HG02610 (cell line): ENCODE data around the gene RBM6.
"Not testable (repeated sequence)": the region's sequence is repeated elsewhere in the genome, so short reads cannot be mapped to it uniquely, and the experiment has no call there.

Experiments used
- ATAC-seq: cut with Tn5 transposase; IDR thresholded peaks from one replicate; pipeline ENCODE4 v1.9.1; 2021; ENCODE audit warnings: mild to moderate bottlenecking, moderate library complexity; ENCODE audit not compliant: unreplicated experiment

Gene RBM6

GRCh38 chr3:49968346-49968745 is 28.4 kb downstream of the RBM6 start:
- ATAC-seq: no peak

DNA sequence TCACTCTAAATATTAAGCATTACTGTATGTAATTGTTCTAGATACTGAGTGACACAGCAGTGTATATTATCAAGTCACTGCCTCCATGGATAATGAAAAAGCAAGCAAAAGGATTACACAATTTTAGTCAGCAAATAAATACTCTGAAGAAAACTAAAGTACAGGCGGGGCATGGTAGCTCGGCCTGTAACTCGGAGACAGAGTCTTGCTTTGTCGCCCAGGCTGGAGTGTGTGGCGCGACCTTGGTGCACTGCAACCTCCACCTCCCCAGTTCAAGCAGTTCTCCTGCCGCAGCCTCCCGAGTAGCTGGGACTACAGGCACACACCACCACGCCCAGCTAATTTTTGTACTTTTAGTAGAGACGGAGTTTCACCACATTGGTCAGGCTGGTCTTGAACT is 32.7 kb downstream of the RBM6 start:
- no peak for ATAC-seq

GRCh38 chr3:49976942-49977341 is 37.0 kb downstream of the RBM6 start:
- no peak for ATAC-seq

GRCh38 chr3:49984394-49984793 is 44.4 kb downstream of the RBM6 start:
- ATAC-seq: no peak

DNA sequence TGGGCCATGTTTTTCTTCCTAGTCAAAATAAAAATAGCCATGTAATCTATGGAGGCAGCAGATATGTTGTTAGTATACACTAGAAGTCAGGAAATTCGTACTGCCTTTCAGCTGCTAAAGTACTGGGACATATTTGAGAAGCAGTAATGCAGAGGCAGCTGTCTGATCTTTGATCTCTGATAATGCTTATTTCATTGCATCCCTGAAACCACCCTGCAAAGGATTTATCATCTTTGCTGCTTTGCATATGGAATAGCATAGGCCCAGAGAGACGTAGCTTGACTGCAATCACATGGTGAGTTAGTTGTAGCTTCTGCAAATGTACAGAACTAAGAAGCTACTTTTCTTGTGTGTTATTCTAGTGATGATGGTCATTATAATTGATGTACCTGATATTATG is 52.4 kb downstream of the RBM6 start:
- ATAC-seq: no peak

DNA sequence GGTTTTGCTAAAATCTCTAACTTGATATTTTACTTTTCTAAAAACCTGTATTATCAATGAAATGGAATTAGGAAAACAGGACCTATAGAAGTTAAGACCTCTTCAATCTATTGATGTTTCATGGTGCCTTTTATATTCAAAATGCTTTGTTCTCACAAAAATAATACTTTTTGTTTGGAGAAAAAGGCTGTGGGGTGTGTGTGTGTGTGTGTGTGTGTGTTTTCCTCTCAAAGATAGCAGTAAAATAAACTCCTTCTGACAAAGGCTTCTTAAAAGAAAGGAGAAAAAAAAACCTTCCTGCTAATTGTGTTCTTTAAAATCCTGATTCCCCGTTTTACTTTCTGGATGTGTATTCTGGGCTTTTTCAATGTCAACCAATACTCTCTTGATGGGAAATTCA is 54.5 kb downstream of the RBM6 start:
- no peak for ATAC-seq

- no peak for ATAC-seq
These were observed 56.1 kb downstream of the RBM6 start for GRCh38 chr3:49996016-49996415.

DNA sequence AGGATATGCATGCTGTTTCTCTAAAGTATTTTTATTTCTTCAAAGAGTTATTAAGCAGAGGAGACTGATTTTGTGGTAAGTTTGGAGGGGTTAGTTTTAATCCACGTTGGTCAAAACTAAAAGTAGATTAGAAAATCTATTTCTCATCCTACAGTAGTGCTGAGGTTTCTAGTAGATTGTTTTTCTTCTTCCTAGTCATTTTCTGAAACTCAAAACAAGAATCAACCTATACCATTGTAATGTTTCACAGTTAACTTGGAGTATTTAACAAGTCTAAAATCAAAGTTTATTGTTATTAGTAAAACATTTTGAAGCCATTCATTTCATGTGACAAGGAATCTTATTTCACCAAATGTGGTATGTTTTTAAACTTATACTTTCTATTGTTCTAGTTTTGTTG is 57.9 kb downstream of the RBM6 start:
- ATAC-seq: no peak

- no peak for ATAC-seq
These were observed 58.4 kb downstream of the RBM6 start for GRCh38 chr3:49998326-49998725.

- no peak for ATAC-seq
These were observed 61.6 kb downstream of the RBM6 start for GRCh38 chr3:50001511-50001910.

- no peak for ATAC-seq
These were observed 63.3 kb downstream of the RBM6 start for GRCh38 chr3:50003216-50003615.

GRCh38 chr3:50003824-50004223 is 63.9 kb downstream of the RBM6 start:
- ATAC-seq: no peak

DNA sequence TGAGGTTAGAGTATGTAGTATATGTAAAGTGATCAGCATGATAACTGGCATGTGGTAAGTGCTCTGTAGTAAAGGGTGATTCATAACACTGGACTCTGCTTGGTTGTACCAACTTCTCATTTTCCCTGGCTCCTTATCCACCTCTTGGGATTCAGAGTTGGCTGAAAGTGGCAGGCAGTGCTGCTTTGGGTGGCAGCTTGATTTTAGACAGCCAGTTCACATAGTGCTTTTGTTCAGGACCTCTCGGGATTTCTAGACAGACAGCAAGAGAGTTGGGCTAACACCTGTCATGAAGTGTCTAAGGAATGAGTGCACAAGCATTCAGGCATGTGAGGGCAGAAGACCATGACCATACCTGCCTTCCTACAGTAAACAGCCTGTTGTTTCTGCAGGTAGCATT is 69.0 kb downstream of the RBM6 start:
- no peak for ATAC-seq

GRCh38 chr3:50010959-50011358 is 71.0 kb downstream of the RBM6 start:
- ATAC-seq: no peak

- ATAC-seq: no peak
These were observed 76.0 kb downstream of the RBM6 start for GRCh38 chr3:50015918-50016317.

DNA sequence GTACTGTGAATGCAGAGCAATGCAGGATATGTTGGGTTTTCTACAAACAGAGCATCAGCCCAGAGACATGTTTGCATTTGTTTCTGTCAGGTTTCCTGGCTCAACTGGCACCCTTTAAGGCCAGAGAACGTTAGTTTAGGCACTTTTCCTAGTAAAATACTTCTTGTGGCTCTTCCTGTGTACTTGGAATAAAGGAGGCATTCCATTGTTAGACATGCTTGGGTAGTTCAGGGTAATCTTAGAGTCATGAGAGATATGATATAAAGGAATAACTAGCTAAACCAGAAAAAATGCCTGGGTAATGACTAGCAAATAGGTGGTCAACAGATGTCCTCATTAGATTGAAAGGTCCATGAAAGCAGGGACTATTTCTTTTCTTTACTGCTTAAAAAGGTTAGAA is 88.4 kb downstream of the RBM6 start:
- ATAC-seq: no peak

DNA sequence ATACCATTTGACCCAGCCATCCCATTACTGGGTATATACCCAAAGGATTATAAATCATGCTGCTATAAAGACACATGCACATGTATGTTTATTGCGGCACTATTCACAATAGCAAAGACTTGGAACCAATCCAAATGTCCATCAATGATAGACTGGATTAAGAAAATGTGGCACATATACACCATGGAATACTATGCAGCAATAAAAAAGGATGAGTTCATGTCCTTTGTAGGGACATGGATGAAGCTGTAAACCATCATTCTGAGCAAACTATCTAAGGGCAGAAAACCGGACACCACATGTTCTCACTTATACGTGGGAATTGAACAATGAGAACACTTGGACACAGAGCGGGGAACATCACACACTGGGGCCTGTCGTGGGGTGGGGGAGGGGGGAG is 91.3 kb downstream of the RBM6 start:
- ATAC-seq: not testable (repeated sequence)

- ATAC-seq: no peak
These were observed 105.0 kb downstream of the RBM6 start for GRCh38 chr3:50044976-50045375.

GRCh38 chr3:50047426-50047825 is 107.5 kb downstream of the RBM6 start:
- no peak for ATAC-seq

- ATAC-seq: no peak
These were observed 110.4 kb downstream of the RBM6 start for GRCh38 chr3:50050361-50050760.

DNA sequence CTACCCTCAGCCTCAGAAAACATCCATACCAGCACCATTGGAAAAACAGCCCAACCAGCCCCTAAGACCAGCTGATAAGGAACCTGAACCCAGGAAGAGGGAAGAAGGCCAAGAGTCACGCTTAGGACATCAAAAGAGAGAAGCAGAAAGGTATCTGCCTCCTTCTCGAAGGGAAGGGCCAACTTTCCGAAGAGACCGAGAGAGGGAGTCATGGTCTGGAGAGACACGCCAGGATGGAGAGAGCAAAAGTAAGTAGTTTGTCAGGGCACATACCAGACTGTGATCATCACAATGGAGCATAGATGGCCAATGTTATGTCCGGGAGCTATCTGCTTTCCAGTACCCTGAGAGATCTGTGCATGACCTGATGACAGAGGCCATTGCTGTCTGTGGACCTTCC is 117.8 kb downstream of the RBM6 start:
- ATAC-seq: no peak

GRCh38 chr3:50068134-50068533 is 128.2 kb downstream of the RBM6 start:
- no peak for ATAC-seq

- ATAC-seq: no peak
These were observed 138.1 kb downstream of the RBM6 start for GRCh38 chr3:50078091-50078490.

GRCh38 chr3:50078622-50079021 is 138.7 kb downstream of the RBM6 start:
- no peak for ATAC-seq
